Activated CD8-positive, alpha-beta T cell treated with anti-CD3 and anti-CD28 coated beads for 36 hours (primary cell): ENCODE data around the gene CDNF. TPM values are rescaled to one million over a fixed set of nuclear protein-coding genes. Genes with fewer than 3 reads are reported as not detected.

Experiments used
- ATAC-seq: fragments of 200-7000 bp; cut with Tn5 transposase; one replicate; pipeline ENCODE4 v1.10.0; 2021; ENCODE audit warnings: mild to moderate bottlenecking, moderate library complexity
- CTCF ChIA-PET: fragments of 350-600 bp; sonication (Branson Sonifier 250); formaldehyde crosslinking; loops from one replicate; lab custom pipeline; 2021; ENCODE audit warnings: antibody characterized with exemption; lab: Charles Lee
- POLR2A ChIA-PET: fragments of 350-600 bp; sonication (Branson Sonifier 250); formaldehyde crosslinking; loops from one replicate; lab custom pipeline; 2021; ENCODE audit warnings: antibody characterized with exemption; lab: Charles Lee
- DNase-seq: peaks from one replicate; pipeline ENCODE4 v3.0.0-alpha.2; 2020
- H3K27ac Mint-ChIP-seq: one replicate; pipeline ENCODE4 v1.8.0; 2021; ENCODE audit warnings: mild to moderate bottlenecking, mixed read lengths
- H3K27me3 Mint-ChIP-seq: one replicate; pipeline ENCODE4 v1.8.0; 2021; ENCODE audit warnings: mixed read lengths
- H3K36me3 Mint-ChIP-seq: one replicate; pipeline ENCODE4 v1.8.0; 2021; ENCODE audit warnings: low read depth, mixed read lengths
- H3K4me1 Mint-ChIP-seq: one replicate; pipeline ENCODE4 v1.8.0; 2021; ENCODE audit warnings: low read depth, mixed read lengths
- H3K4me3 Mint-ChIP-seq: one replicate; pipeline ENCODE4 v1.8.0; 2021; ENCODE audit warnings: mild to moderate bottlenecking, moderate library complexity, mixed read lengths
- H3K9me3 Mint-ChIP-seq: one replicate; pipeline ENCODE4 v1.8.0; 2021; ENCODE audit warnings: mixed read lengths
- intact Hi-C: fragments of 100-400 bp; cut with micrococcal nuclease; formaldehyde crosslinking; loops from one replicate; pipeline ENCODE4 v1.10.0; 2022
- total RNA-seq, 2 experiments: library from RNA; stranded (reverse); gene quantifications; one replicate each; pipeline ENCODE4 v1.2.3, GENCODE V29; 2021
- TF ChIP-seq, protein P1 (sequence below): fragments of 200-600 bp; IDR thresholded peaks from one replicate; pipeline ENCODE4 v1.8.0; 2022; ENCODE audit warnings: antibody characterized with exemption, mild to moderate bottlenecking

Gene CDNF
- total RNA-seq, 2 experiments from 2014 or later: 1.5 to 1.8 TPM

DNA sequence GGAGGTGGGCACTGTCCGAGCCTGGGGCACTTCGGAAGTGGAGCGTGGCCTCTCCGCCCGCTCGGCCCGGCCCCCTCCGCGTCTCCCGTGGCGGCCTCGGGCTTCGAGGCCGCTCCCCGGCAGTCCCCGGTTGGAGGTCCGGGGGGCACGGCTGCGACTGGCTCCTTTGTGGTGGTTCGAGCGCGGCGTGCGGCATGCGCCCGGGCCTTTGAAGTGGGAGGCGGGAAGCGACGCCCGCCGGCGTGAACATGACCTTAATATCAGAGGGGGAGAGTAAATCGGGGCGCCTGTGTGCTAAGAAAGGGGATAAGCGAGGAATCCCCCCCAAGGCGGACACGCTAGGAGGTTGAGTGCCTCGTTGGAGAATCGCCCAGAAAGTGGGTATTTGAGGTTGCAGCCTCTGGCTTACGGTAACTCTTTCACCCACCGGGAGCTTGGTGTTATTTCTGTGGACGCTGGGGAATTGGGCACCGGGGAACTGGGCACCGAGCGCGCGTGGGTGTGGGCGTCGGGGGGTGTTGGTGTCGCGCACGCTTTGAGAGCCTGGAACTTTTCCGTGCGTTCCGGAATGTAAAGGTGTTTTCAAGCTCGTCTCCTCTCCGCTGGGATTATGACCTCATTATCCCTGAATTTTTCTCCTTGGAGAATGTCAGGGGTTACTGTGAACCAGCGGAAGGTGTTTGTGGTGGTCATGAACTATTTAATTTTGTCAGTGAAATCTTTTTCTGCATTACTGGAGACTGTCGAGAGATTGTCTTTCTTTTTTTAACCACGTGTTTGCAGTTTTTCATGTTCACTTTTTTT, 41.5 kb upstream of the CDNF start:
- ATAC-seq: peak; percentile 11
- peak; percentile 54 for DNase-seq
- H3K4me1 Mint-ChIP-seq: peaks cover 37% of the 10 kb centered on the region
- ChIA-PET CTCF (interaction anchor here (1.0 to 1.9 kb wide), 6 partner anchors 9 to 344 kb away, joined by 3 to 7 read pairs (median 4); no protein-coding TSS in a partner anchor), POLR2A (interaction anchor here (0.5 to 4.1 kb wide), 15 partner anchors 10 to 694 kb away, joined by 3 to 30 read pairs (median 5); partner anchors contain the start of genes CDNF, DCLRE1C, HSPA14 and MEIG1)
- TF ChIP-seq, protein P1, sequence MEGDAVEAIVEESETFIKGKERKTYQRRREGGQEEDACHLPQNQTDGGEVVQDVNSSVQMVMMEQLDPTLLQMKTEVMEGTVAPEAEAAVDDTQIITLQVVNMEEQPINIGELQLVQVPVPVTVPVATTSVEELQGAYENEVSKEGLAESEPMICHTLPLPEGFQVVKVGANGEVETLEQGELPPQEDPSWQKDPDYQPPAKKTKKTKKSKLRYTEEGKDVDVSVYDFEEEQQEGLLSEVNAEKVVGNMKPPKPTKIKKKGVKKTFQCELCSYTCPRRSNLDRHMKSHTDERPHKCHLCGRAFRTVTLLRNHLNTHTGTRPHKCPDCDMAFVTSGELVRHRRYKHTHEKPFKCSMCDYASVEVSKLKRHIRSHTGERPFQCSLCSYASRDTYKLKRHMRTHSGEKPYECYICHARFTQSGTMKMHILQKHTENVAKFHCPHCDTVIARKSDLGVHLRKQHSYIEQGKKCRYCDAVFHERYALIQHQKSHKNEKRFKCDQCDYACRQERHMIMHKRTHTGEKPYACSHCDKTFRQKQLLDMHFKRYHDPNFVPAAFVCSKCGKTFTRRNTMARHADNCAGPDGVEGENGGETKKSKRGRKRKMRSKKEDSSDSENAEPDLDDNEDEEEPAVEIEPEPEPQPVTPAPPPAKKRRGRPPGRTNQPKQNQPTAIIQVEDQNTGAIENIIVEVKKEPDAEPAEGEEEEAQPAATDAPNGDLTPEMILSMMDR: no peak
- peak overlapping the region; percentile 96 for H3K4me3 Mint-ChIP-seq
- H3K36me3 Mint-ChIP-seq: peaks cover 32% of the 10 kb centered on the region
- no peaks in the 10 kb centered on the region for H3K9me3 Mint-ChIP-seq
- peak overlapping the region; percentile 92 for H3K27ac Mint-ChIP-seq
- intact Hi-C loops: no loop called here
- H3K27me3 Mint-ChIP-seq: no peaks in the 10 kb centered on the region

DNA sequence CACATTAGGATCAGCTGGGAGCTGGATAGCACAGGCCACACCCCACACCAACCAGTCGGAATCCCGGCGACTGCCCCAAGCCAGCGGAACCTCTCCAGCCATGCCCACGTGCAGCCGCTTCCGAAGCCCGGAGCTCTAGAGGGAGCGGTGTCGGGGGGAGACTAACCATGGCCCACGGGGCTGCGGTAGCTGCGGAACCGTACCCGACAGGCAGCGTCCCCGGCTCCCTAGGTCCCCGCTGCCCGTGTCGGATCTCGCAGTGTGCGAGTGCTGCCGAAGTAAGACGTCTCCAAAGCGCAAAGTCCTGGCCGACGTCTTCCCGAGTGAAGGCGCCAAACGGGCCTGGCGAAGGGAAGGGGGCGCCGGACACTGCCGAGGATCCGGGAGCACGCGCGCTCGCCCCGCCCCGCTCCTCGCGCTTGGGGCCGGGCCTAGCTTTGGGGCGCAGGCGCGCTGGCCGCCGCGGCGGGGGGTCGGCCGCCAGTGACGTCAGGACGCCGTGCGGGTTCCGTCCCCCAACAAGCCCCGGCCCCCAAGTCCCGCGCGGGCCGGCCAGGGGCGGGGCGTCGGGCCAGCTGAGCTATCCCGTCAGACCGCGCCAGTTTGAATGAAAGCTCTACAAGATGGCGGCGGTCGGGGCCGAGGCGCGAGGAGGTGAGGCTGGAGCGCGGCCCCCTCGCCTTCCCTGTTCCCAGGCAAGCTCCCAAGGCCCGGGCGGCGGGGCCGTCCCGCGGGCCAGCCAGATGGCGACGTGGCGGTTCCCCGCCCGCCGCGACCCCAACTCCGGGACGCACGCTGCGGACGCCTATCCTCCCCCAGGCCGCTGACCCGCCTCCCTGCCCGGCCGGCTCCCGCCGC, 40.7 kb upstream of the CDNF start, which contains the start of gene SUV39H2:
SUV39H2 (plus strand) TSS at position 601 of the 858 bp plus-strand sequence; CDS start at position 624, 23 bp downstream.
- TF ChIP-seq, protein P1: no peak
- POLR2A ChIA-PET: interaction anchor here (0.5 to 4.1 kb wide), 20 partner anchors 9 to 693 kb away, joined by 3 to 30 read pairs (median 4); partner anchors contain the start of genes CDNF, DCLRE1C, HSPA14 and MEIG1
- Mint-ChIP-seq H3K36me3 (peaks cover 32% of the 10 kb centered on the region), H3K27ac (peak within 1 kb of the TSS; percentile 93), H3K27me3 (no peaks in the 10 kb centered on the region), H3K4me3 (peak within 1 kb of the TSS; percentile 96), H3K9me3 (no peaks in the 10 kb centered on the region), H3K4me1 (peaks cover 39% of the 10 kb centered on the region)
- ATAC-seq (peak; percentile 93), DNase-seq (peak; percentile 95)
- intact Hi-C loops: no loop called here
- CTCF ChIA-PET: interaction anchor here (0.8 to 1.7 kb wide), 9 partner anchors 8 to 343 kb away, joined by 3 to 7 read pairs (median 4); no protein-coding TSS in a partner anchor

DNA sequence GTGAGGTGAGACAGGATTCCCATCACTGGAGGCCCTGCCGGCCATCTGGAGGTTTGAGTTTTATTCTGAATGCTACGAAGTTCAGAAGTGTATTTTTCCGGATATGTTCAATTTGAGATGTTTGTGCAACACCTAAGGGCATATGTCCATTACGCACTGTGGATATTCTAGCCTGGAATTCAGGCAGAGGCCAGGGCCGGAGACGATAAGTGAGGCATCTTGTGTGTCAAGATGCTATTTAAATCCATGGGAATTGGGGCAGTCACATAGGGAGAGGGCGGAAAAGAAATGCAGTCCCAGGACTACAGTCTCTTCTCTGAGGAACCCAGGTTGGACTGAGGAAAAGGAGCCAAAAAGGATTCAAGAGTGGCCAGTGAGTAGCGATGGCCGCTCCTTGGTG, 38.9 kb upstream of the CDNF start:
- H3K4me1 Mint-ChIP-seq: peaks cover 37% of the 10 kb centered on the region
- peak overlapping the region; percentile 96 for H3K4me3 Mint-ChIP-seq
- no peak overlapping the region for H3K27ac Mint-ChIP-seq
- intact Hi-C loops: no loop called here
- H3K27me3 Mint-ChIP-seq: no peaks in the 10 kb centered on the region
- ATAC-seq (no peak), DNase-seq (no peak)
- H3K36me3 Mint-ChIP-seq: peaks cover 20% of the 10 kb centered on the region
- ChIA-PET POLR2A (interaction anchor here (3.8 kb wide), 1 partner anchor 77 kb away, joined by 30 read pairs; the partner anchor contains the start of gene DCLRE1C), CTCF (interaction anchor here (1.0 kb wide), 1 partner anchor 28 kb away, joined by 3 read pairs; no protein-coding TSS in a partner anchor)
- TF ChIP-seq, protein P1: no peak
- H3K9me3 Mint-ChIP-seq: no peaks in the 10 kb centered on the region

DNA sequence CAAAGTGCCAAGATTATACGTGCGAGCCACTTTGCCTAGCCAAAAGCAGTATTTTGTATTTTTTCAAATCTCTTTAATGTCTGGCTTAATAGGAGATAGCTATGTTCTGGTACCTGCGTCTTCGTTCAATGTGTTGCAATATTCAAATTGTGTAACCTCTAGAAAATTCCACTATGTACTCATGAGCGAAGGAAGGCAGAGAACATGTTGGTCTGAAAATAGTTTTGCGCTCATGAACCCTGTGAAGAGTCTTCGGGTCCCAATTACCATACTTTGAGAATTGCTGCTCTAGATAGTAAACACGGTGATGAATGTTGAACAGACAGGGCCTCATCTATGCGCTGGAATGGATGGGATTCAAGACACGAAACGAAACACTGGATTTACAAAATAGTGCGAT, 38.1 kb upstream of the CDNF start:
- peaks cover 17% of the 10 kb centered on the region for H3K36me3 Mint-ChIP-seq
- peaks cover 33% of the 10 kb centered on the region for H3K4me1 Mint-ChIP-seq
- POLR2A ChIA-PET: no interaction called here
- ATAC-seq (no peak), DNase-seq (no peak)
- TF ChIP-seq, protein P1: no peak
- H3K27ac Mint-ChIP-seq: no peak overlapping the region
- H3K9me3 Mint-ChIP-seq: no peaks in the 10 kb centered on the region
- CTCF ChIA-PET: no interaction called here
- no peak overlapping the region for H3K4me3 Mint-ChIP-seq
- intact Hi-C loops: no loop called here
- H3K27me3 Mint-ChIP-seq: no peaks in the 10 kb centered on the region
